NB4 (cell line): Measurements from ENCODE around the gene PYM1.
"Not testable (repeated sequence)": the region's sequence is repeated elsewhere in the genome, so short reads cannot be mapped to it uniquely, and the experiment has no call there.

Experiments
- POLR2A ChIP-seq: IDR thresholded peaks from 2 replicates; pipeline ENCODE4 v1.6.1; 2011; ENCODE audit warnings: mild to moderate bottlenecking; ENCODE audit not compliant: insufficient read length; ENCODE audit errors: extremely low read depth
- TF ChIP-seq, protein P1 (sequence below): IDR thresholded peaks from one replicate; pipeline ENCODE4 v1.5.1; 2012; ENCODE audit warnings: low read depth, low read length

DNA sequence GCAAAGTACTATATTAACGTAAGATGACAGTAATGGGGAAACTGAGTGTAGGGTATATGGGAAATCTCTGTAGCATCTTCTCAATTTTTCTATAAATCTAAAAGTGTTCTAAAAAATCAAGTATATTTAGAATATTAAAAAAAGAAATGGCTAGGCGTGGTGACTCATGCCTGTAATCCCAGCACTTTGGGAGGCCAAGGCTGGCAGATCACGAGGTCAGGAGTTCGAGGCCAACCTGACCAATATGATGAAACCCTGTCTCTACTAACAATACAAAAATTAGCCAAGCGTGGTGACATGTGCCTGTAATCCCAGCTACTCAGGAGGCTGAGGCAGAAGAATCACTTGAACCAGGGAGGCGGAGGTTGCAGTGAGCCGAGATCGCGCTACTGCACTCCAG lies 4.0 kb downstream of the PYM1 start:
- TF ChIP-seq, protein P1, sequence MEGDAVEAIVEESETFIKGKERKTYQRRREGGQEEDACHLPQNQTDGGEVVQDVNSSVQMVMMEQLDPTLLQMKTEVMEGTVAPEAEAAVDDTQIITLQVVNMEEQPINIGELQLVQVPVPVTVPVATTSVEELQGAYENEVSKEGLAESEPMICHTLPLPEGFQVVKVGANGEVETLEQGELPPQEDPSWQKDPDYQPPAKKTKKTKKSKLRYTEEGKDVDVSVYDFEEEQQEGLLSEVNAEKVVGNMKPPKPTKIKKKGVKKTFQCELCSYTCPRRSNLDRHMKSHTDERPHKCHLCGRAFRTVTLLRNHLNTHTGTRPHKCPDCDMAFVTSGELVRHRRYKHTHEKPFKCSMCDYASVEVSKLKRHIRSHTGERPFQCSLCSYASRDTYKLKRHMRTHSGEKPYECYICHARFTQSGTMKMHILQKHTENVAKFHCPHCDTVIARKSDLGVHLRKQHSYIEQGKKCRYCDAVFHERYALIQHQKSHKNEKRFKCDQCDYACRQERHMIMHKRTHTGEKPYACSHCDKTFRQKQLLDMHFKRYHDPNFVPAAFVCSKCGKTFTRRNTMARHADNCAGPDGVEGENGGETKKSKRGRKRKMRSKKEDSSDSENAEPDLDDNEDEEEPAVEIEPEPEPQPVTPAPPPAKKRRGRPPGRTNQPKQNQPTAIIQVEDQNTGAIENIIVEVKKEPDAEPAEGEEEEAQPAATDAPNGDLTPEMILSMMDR, result not testable (repeated sequence)
- not testable (repeated sequence) for TF ChIP-seq POLR2A
